K562 (cell line): ENCODE measurements around the gene SLC1A2. TPM values are rescaled to one million over a fixed set of nuclear protein-coding genes. Genes with fewer than 3 reads are reported as not detected.

ENCODE experiments used
- AFF4 ChIP-seq: sonication (generic); formaldehyde crosslinking; IDR thresholded peaks from 2 replicates; pipeline ENCODE4 v1.8.0; 2023; ENCODE audit warnings: mild to moderate bottlenecking, missing genetic modification reagents
- ATF1 ChIP-seq, 2 experiments: fragments of 450-650 bp in 1 of 2; IDR thresholded peaks; 2 replicates each; pipeline ENCODE4 v1.6.1; 2016; ENCODE audit warnings: missing compliant biosample characterization in 1 of 2, missing genetic modification characterization in 1 of 2
- ATF4 ChIP-seq: fragments of 450-650 bp; formaldehyde crosslinking; IDR thresholded peaks from 2 replicates; pipeline ENCODE4 v1.4.0; 2022; ENCODE audit warnings: mild to moderate bottlenecking, moderate library complexity
- CGGBP1 ChIP-seq: fragments of 250-450 bp; sonication (Bioruptor Pico); IDR thresholded peaks from 2 replicates; pipeline ENCODE4 v1.9.0; 2021; ENCODE audit warnings: mild to moderate bottlenecking
- FOXA1 ChIP-seq: fragments of 450-650 bp; IDR thresholded peaks from 2 replicates; pipeline ENCODE4 v1.6.1; 2016; ENCODE audit warnings: mild to moderate bottlenecking, borderline replicate concordance
- KLF6 ChIP-seq: fragments of 250-450 bp; sonication (Bioruptor Pico); IDR thresholded peaks from 2 replicates; pipeline ENCODE4 v1.4.0; 2020; ENCODE audit warnings: mild to moderate bottlenecking, moderate library complexity, borderline replicate concordance
- MNT ChIP-seq, 2 experiments: fragments of 450-650 bp; conservative IDR thresholded peaks; 2 replicates each; pipeline ENCODE4 v1.6.1; 2017; ENCODE audit warnings: mild to moderate bottlenecking in 2 of 2, moderate library complexity in 2 of 2
- NCOA2 ChIP-seq, 2 experiments: fragments of 450-650 bp; IDR thresholded peaks; 2 replicates each; pipeline ENCODE4 v1.6.1; 2018; ENCODE audit warnings: mild to moderate bottlenecking in 2 of 2, moderate library complexity in 1 of 2; ENCODE audit not compliant: partially characterized antibody in 2 of 2
- NR1H2 ChIP-seq: sonication (generic); formaldehyde crosslinking; IDR thresholded peaks from 2 replicates; pipeline ENCODE4 v1.4.0; 2020; ENCODE audit warnings: mild to moderate bottlenecking, missing genetic modification reagents
- OTX1 ChIP-seq: fragments of 450-650 bp; formaldehyde crosslinking; IDR thresholded peaks from 2 replicates; pipeline ENCODE4 v1.4.0; 2022; ENCODE audit warnings: mild to moderate bottlenecking
- RBBP5 ChIP-seq: fragments of 200-600 bp; sonication (generic); IDR thresholded peaks from 2 replicates; pipeline ENCODE4 v1.6.1; 2012; ENCODE audit warnings: borderline replicate concordance, mild to moderate bottlenecking, low read length, control low read depth, inconsistent platforms; ENCODE audit not compliant: insufficient read depth, poor library complexity, severe bottlenecking
- RBM15 ChIP-seq: fragments of 200-400 bp; formaldehyde crosslinking; IDR thresholded peaks from 2 replicates; pipeline ENCODE4 v1.6.1; 2018; ENCODE audit warnings: mild to moderate bottlenecking, low read length, moderate library complexity; ENCODE audit not compliant: insufficient read depth
- SMARCB1 ChIP-seq: IDR thresholded peaks from 2 replicates; pipeline ENCODE4 v1.6.1; 2011; ENCODE audit warnings: improper control_type of control experiment, low read depth; ENCODE audit not compliant: insufficient read length
- SMARCC2 ChIP-seq: fragments of 450-650 bp; IDR thresholded peaks from 2 replicates; pipeline ENCODE4 v1.6.1; 2017; ENCODE audit warnings: antibody characterized with exemption, moderate library complexity, mild to moderate bottlenecking, low read depth
- SOX6 ChIP-seq: fragments of 450-650 bp; IDR thresholded peaks from 2 replicates; pipeline ENCODE4 v1.6.1; 2014; ENCODE audit warnings: mild to moderate bottlenecking
- SRSF7 ChIP-seq: fragments of 200-400 bp; formaldehyde crosslinking; optimal IDR thresholded peaks from 2 replicates; pipeline ENCODE3; 2017; ENCODE audit warnings: mild to moderate bottlenecking, low read depth, low read length
- TEAD2 ChIP-seq: fragments of 450-650 bp; IDR thresholded peaks from 2 replicates; pipeline ENCODE4 v1.6.1; 2016; ENCODE audit warnings: missing genetic modification characterization, control low read depth, missing compliant biosample characterization
- ZNF561 ChIP-seq: fragments of 450-650 bp; formaldehyde crosslinking; conservative IDR thresholded peaks from 2 replicates; pipeline ENCODE4 v1.4.0; 2020; ENCODE audit warnings: mild to moderate bottlenecking, moderate library complexity
- ZNF589 ChIP-seq: fragments of 200-800 bp; sonication (Bioruptor generic); IDR thresholded peaks from 2 replicates; pipeline ENCODE4 v1.6.1; 2016; ENCODE audit warnings: low read depth, missing genetic modification characterization, missing compliant biosample characterization
- ZNF695 ChIP-seq: fragments of 450-650 bp; formaldehyde crosslinking; IDR thresholded peaks from 2 replicates; pipeline ENCODE4 v1.4.0; 2020; ENCODE audit warnings: mild to moderate bottlenecking, moderate library complexity
- ZNF780A ChIP-seq: fragments of 250-450 bp; sonication (Bioruptor Pico); IDR thresholded peaks from 2 replicates; pipeline ENCODE4 v1.5.0; 2021; ENCODE audit warnings: mild to moderate bottlenecking
- polyA plus RNA-seq, 8 experiments: library from polyadenylated mRNA; depleted of rRNA in 4 of 8; stranded (reverse) in 5 of 8; unstranded in 3 of 8; fragments of >200 nt; fragmentation: Nextera tagmentation in 2 of 8; fragmentation: Illumina TruSeq in 1 of 8; extraction: Ambion mirVana in 2 of 8; extraction: Trizol in 1 of 8; gene quantifications; 2 replicates each; pipeline versions ENCODE4 v1.2.1 to v1.2.3, GENCODE V29; 2011 to 2014; ENCODE audit warnings: inconsistent platforms in 1 of 8, missing spikeins in 1 of 8
- total RNA-seq, 7 experiments: library from RNA; depleted of rRNA in 6 of 7; stranded (reverse); fragments of >200 nt in 6 of 7; fragmentation: Illumina TruSeq in 2 of 7; extraction: Trizol in 2 of 7; gene quantifications; 2 replicates each; pipeline versions ENCODE4 v1.2.1 to v1.2.3, GENCODE V29; 2011 to 2021; ENCODE audit warnings: low replicate concordance in 1 of 7

The SLC1A2 gene
- total and polyA plus RNA-seq, 9 of the 15 experiments (the other 6 are each of a cell fraction or from before 2014, with no cell fraction given), result 0.03 to 0.07 (median 0.04) TPM; not detected in 5

- TF ChIP-seq FOXA1 (no peak), ZNF780A (no peak), NR1H2 (no peak), KLF6 (CRISPR knock-in tag) (peak; percentile 89; the same call in 1 of the 2 replicates), ZNF589 (CRISPR knock-in tag) (peak; percentile 98), MNT (conservative IDR thresholded peaks at IDR 0.05) (no peak), AFF4 (CRISPR knock-in tag) (no peak), SRSF7 (no peak), CGGBP1 (CRISPR knock-in tag) (no peak), NCOA2 (IDR thresholded peaks at IDR 0.05; ENCODE audit: partially characterized antibody in 2 of 2) (no peak), OTX1 (CRISPR knock-in tag) (no peak), SMARCC2 (no peak), SMARCB1 (no peak), RBBP5 (no peak), ZNF695 (CRISPR knock-in tag) (no peak), ATF4 (CRISPR knock-in tag) (peak; percentile 49; the same call in 1 of the 2 replicates), TEAD2 (0 out of 2 replicates have a peak, but pooled peaks have one; percentile 34), ATF1 (CRISPR knock-in tag; IDR thresholded peaks at IDR 0.05) (no peak), ATF1 (tag; IDR thresholded peaks at IDR 0.05) (peak; percentile 51), RBM15 (no peak), ZNF561 (0 out of 2 replicates have a peak, but pooled peaks have one; percentile 11), SOX6 (peak; percentile 72; the same call in 1 of the 2 replicates)
Observed at GRCh38 chr11:35337136-35337913, 82.0 kb downstream of the SLC1A2 start (continued).
